GM19397 (cell line): Measurements from ENCODE around the gene NRXN3.

Experiments used
- ATAC-seq: cut with Tn5 transposase; IDR thresholded peaks from one replicate; pipeline ENCODE4 v1.9.1; 2021; ENCODE audit warnings: mild to moderate bottlenecking, moderate library complexity; ENCODE audit not compliant: unreplicated experiment

NRXN3 gene

GRCh38 chr14:79583738-79584408, 1413.7 kb downstream of the NRXN3 start:
- no peak for ATAC-seq

DNA sequence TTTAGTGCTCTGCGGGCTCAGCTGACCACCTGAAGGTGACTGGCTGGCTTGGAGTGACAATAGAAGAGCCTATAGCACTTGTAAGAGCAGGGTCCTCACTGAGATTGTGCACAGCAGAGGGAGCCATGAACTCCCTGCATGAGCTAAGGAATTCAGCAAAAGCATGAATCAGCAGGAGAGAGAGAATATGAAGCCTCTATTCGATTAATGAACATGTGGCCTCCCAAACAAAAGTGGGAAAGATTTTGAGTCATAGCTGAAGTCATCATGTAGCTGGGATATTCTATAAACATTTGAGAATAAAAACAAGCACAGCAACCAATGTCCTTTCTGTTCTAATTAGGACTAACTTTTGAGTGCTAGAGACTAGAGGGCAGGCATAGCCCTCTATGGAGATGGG, 1414.5 kb downstream of the NRXN3 start:
- no peak for ATAC-seq

DNA sequence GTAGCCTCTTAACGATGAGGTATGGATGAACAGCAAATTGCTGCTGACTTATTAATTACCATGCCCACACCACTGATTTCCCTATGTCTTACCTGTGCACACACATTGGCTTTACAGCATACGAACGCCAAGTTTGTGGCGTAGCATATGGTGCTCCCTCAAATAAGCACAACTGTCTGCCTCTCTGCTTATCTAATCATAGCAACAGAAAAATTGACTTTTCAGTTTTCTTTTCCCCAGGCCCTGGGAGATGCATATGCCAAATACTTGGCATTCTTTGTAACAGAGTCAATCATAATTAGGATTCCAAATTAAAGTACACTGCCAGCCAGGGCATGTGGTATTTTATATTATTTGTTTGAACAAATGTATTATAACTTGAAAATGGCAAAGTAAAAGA, 1415.7 kb downstream of the NRXN3 start:
- no peak for ATAC-seq

GRCh38 chr14:79586416-79586815, 1416.2 kb downstream of the NRXN3 start:
- no peak for ATAC-seq

DNA sequence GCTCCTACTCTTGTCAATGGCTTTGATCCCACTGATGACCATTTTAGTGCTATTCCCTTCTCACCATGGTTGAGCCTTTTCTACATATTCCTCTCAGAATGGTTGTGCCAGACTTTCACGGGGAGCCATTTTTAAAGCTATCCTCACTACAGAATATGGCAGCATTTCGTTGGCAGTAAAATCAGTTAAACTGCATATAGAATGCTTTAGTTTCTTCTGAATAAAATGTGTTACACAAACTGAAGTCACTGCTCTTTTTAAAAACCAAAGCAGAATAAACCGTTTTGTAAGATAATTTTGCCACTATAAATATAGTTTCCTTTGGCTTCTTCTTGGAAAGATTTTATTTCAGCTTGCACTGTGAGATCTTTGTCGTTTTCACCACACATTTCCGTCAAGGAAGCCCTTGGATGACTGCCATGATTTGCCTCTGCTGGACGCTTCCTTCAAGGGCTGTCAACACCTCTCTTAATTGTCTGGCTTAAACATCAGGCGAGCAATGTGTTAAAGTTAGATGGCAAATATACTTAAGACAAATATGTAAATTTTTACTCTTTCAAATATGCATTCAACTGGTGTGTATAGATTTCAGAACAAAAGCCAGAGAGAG, 1416.9 kb downstream of the NRXN3 start:
- no peak for ATAC-seq

GRCh38 chr14:79587875-79588274, 1417.7 kb downstream of the NRXN3 start:
- ATAC-seq, result no peak

DNA sequence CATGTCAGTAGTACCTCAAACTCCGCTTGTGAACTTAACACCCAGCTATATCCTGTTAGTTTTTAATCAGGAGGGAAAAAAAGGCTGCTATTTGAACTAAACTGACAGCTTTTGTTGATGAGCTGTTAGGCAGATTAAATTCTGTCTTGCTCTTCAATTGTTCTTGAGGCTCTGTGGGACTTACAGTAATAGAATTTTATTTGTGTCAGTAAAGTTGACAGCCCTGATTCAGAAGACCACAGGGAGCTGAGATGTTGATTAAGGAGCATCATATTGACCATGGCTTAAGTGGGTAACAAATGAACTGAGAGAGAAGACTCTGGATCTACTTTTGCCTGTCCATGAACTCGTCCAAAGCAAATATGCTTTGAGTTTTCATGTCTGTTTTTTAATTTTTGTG, 1418.2 kb downstream of the NRXN3 start:
- ATAC-seq, result no peak

DNA sequence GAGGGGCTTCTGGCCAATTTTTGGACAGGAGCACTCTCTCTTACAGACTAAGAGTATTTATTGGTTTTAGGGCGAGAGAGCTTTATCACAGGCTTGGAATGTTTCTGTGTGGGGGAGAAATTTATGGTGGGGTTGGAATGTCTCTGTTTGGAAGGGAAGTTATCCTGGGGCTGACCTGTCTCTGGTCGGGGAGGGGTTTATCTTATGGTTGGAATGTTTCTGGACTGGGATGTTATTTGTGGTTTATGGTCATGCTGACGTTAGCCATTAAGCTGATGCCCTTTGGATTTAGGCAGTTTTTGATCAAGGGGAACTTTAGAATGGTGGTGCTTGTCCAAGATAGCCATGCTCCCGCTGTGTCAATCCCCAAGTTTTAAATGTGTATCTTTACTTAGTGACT, 1426.4 kb downstream of the NRXN3 start:
- no peak for ATAC-seq

GRCh38 chr14:79597566-79597965, 1427.4 kb downstream of the NRXN3 start:
- no peak for ATAC-seq

DNA sequence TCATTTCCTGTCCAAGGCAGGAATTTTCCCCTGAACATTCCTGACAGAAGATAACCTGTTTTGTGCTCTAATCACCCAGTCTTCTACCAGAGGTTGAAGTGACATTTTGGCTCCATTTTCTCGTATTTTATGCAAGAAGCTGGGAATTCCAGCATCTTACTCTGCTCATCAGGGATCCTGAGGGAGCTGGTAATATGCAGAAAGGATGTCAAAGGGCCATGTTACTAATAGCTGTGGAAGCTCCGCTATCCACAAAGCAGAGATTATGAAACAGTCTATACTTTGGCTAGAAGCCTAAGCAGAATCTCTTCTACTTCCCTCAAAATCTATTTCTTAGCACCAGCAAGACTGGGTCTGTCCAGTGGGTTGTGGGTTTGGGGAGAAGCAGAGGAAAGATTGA, 1428.2 kb downstream of the NRXN3 start:
- no peak for ATAC-seq

DNA sequence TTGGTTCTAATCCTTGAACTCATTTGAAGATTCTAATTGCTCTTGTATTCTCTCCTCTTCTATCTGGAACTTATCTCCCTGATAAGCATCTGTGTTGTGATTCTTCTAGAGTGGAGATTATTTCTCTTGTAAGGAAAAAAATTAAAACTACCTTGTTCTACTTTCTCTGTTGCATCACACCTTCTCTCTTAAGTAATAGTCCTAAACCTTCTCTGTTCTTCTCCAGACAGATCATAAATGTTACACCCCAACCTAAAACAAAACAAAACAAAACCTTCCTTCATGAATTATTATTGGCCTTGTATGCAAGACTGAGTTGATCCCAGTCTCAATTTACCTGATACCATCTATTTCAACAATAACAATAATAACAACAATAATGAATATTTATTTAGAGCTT, 1429.1 kb downstream of the NRXN3 start:
- ATAC-seq, result no peak

DNA sequence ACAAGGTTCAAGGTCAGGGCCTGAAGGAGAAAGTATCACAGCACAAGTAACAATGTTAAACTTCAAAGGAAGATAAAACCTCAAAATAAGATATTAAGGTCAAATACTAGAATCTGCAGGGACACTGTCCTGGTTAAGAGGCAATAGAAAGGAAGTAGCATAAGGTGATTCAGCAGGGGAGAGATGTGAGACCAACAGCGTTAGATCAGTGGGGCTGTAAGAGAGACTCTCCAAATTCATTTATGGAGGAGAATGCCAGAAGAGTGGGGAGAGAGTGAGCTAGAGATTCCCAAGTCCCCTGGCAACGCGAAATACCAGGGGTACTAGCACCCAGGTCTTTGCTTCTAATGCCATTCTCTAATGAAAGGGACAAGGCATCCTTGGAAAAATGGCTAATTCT, 1430.2 kb downstream of the NRXN3 start:
- ATAC-seq, result no peak

DNA sequence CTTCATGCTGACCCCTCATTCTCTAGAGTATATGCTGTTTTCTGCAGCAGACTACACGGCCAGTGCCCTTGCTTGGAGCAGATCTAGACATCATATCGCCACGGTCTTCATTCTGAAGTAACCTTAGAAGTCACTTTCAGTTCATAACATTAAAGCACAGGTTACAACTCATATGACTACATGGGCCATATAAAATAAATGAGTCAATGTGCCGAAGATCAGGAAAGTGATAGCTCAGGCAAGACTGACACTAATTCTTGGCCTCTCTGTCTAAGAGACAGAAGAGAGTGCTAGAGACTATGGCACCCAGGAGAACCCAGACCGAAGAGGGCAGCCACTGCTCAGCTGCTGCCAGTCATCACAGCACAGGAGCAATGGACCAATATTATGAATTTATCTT, 1431.4 kb downstream of the NRXN3 start:
- no peak for ATAC-seq

- no peak for ATAC-seq
These were observed 1431.9 kb downstream of the NRXN3 start for GRCh38 chr14:79602045-79602444.

GRCh38 chr14:79602742-79603141, 1432.6 kb downstream of the NRXN3 start:
- no peak for ATAC-seq

DNA sequence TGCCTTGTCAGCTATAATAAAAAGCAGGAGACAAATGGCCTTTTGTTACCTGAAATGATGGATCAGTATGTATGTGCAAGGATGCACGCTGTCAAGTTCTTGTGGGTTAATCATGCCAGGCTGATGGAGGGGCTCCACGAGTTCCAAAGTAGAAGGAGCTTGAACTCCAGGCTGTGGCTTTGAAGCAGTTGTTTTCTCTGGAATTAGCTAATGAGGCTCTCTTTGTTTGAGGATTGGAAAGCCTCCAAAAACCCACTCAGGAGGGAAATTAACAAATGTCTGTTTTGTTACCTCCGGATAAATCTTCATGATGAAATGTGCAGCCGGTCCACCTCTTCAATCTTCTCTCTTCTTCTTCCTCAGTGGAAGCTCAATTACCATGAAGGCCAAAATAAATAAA, 1435.7 kb downstream of the NRXN3 start:
- ATAC-seq, result no peak

DNA sequence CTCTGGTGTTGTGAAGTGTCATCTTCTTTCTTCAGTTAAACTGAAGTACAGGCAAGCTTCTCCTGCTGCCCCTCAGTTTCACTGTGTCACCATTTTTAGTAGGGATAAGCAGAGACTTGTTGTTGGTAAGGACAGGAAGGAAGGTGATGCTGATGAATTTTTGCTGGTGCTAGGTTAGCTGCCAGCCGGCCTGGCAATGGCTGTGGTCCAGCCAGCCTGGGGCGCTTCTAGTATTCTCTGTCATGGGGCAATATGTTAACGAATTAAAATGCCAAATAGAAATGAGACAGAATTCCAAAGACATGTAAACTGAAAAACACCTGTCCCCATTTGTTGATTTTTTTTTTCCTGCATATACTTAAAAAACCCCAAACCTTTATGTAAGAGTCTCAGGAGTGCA, 1438.3 kb downstream of the NRXN3 start:
- ATAC-seq, result no peak

GRCh38 chr14:79613625-79614024, 1443.5 kb downstream of the NRXN3 start:
- ATAC-seq, result no peak

DNA sequence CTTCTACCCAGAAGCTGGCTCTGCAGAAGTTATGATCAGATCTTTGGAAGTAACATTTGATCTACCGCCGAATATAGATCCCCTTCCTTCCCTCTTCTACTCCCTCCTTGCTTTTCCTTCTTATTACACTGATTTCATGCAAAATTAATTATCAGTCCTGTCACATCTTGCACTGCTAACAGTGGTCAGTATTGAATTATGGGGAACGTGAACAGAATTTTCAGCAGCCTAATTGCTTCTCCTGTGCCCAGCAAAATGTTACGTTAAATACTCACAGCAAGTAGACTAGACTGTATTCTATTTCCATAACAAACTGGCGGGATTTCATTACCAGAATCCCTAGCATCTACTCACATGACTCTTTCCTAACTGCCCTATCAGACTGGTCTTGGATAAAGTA, 1444.3 kb downstream of the NRXN3 start:
- no peak for ATAC-seq

GRCh38 chr14:79627058-79627457, 1456.9 kb downstream of the NRXN3 start:
- no peak for ATAC-seq

GRCh38 chr14:79629411-79630287, 1459.5 kb downstream of the NRXN3 start:
- ATAC-seq, result no peak
